Stimulated activated CD4-positive, alpha-beta T cell treated with anti-CD3 and anti-CD28 coated beads, Interleukin-2, amount 100 ng/mL, for 4 hours (primary cell): Measurements from ENCODE around the gene FRMD6.
"Not testable (repeated sequence)": the region's sequence is repeated elsewhere in the genome, so short reads cannot be mapped to it uniquely, and the experiment has no call there.

Experiments
- DNase-seq: peaks from one replicate; pipeline ENCODE4 v3.0.0-alpha.2; 2020; ENCODE audit warnings: low read depth

The FRMD6 gene

GRCh38 chr14:51630987-51631386 lies 20.7 kb upstream of the FRMD6 start:
- DNase-seq = no peak

- DNase-seq = not testable (repeated sequence)
These were observed 18.4 kb upstream of the FRMD6 start for GRCh38 chr14:51633298-51633697.

GRCh38 chr14:51636109-51636508 lies 15.6 kb upstream of the FRMD6 start:
- no peak for DNase-seq

GRCh38 chr14:51638071-51638944 lies 13.4 kb upstream of the FRMD6 start:
- no peak for DNase-seq

- DNase-seq = no peak
These were observed 11.9 kb upstream of the FRMD6 start for GRCh38 chr14:51639668-51640316.

GRCh38 chr14:51643140-51643539 lies 8.6 kb upstream of the FRMD6 start:
- no peak for DNase-seq

DNA sequence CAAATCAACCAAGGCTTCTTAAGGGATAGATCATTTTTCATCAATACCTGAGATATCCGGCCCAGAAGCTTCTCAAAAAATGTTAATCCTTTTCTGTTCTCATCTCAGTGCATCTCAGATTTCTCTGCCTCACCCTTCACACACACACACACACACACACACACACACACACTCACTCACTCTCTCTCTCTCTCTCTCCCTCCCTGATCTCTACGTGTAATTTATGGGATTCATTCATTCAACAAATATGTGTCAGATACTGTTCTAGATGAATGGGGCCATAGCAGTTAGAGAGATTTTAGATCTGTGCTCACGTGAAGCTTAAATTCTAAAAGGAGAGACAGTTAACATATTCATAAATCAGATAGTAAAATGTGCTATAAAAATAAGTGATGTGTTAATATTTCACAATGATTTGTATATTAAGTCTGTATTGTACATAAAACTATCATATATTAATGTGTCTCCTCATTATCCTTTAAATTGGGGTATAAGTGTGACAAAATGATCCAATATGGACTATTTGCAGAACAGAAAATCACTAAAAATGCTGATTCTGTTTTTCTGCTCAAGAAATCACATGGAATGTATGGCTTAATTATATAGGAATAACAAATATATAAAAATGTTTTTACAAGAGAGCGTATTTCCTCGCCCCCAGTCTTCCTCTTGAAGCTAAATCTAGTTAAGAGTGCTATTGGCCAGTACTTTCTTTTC lies 7.3 kb upstream of the FRMD6 start:
- no peak for DNase-seq

GRCh38 chr14:51648296-51648695 lies 3.4 kb upstream of the FRMD6 start:
- no peak for DNase-seq

DNA sequence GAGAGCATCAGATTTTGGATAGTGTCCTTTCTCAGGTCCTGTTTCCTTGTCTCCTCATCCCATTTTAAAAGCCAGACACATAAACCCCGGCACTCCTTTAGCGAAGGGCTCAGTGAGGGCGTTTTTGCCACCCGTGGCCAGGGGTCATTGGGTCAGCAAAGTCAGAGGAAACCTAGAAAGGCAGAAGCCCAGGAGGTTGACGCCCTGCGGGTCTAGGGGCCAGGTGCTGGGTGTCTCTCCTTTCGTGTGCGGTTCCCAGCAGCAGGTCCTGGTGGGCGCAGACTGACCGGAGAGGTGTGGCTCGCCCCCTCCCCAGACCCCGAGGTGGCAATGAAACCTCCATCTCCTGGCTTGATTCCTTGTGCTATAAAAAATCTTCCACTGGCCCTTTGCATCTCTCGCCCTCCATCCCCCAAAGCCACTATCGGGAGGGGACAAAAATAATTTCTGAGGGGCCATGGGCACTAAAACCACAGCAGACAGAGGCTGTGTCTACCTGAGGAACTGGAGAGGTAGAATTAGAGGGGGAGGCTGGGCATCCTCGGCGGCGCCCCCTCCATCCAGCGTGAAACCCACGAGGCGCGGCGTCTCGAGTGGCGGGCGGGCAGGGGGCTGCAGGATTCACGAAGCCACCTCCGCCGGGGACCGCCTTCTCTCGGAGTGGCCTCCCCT lies 858 bp upstream of the FRMD6 start:
- no peak for DNase-seq

DNA sequence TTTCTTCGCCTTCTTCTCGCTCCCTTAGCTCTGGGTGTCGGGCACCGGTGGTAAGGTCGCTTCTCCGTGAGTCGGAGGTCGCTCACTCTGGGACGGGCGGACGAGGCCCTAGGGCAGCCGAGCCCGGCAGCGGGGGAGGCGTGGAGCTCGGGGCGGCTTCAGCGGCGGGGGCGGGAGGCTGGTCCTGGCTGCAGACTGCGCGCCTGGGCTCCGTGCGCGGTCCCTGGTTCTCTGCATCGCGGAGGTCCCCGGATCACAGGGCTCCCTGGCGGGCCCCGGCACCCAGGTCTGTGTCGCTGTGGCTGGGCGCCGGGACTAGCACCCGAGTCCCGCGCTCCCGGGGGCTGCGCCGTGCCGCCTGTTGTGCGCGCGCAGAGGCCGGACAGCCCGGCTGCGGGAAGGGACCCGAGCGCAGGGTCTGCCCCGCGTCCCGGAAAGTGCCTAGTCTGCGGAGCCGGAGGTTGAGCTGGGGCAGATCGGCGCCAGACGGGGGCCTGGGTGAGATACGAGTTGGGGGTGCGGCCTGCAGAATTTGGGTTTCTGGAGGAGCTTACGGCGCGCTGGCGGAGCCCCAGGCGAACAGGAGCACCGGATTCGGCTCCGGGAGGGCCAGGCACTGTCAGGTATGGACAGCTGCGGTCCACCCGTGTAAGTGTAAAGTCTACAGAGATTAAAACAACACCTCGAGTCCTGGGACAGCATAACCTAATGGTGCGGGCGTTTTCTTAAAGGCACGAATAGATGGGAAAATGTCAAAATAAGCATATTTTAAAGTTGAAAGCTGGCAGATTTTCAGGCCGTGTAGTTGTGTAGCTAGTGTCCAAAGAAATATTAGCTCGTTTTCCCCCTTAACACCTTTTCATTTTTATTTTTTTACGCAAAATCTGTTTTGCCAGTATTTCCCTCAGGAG lies 713 bp downstream of the FRMD6 start:
- DNase-seq = no peak

DNA sequence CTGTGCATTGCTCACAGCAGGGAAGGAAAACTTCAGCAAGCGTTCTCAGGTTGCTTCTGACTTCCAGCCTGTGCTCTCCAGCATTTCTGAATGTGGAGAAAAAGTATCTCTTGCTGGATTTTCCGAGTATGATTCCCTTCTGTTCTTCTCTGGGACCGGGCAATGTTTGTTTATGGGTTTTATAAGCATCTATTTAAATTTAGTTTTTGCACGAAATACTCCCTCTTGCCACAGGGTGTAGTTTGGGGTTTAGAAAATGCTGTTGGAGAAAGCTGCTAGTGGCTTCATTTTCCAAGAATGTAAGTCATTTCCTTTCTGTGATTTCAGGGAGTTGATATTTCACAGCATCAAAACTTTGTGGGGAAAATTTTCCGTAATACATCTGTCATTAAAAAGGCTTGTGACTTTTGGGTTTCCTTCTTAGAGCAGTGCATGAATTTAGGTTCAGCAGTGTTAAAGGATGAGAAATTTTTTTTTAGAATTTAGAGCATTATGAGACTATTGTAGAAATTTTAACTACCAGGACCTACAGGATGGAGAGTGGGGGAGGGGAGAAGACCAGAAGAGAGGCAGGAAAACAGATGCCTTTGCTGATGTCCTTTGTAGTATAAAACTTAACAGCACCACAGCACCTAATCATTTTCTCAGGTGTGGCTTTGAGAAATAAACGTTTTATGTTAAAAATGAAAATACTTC lies 1.5 kb downstream of the FRMD6 start:
- DNase-seq = no peak

DNA sequence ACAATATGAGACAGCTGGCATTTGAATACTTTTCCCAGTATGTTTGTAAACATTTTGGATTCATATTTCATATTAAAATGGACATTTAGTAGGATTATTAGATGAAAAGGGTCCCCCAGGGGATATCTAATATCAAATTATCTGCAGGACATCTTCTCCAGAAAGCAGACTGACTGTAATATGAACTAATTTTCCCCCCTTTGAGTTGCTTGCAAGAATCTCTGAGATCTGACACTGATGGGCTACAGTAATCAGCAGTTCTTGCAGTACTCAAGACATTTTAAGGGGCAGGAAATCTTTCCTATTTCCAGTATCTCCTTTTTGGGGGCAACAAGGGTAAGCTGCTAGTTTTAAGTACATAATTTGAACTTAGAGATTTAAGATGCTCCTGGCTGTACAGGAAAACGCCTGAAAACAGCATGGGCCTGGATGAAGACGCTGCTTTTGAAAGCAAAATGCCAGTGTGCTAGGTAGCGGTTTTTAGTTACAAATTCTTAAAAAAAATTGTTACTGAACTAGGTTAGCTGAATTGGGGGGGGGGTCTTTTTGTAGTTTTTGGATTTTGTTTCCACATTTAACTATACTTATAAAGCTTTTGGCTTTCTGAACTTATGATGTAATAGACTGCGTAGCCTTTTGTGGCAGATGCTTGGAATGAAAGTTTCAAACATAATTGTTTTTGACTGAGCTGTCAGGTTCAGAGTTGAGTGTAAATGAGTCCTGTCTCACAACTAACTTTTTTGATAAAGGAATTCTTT lies 2.2 kb downstream of the FRMD6 start:
- DNase-seq = no peak

- DNase-seq = no peak
These were observed 2.8 kb downstream of the FRMD6 start for GRCh38 chr14:51654533-51654845.

GRCh38 chr14:51657762-51658161 lies 6.1 kb downstream of the FRMD6 start:
- DNase-seq = no peak

DNA sequence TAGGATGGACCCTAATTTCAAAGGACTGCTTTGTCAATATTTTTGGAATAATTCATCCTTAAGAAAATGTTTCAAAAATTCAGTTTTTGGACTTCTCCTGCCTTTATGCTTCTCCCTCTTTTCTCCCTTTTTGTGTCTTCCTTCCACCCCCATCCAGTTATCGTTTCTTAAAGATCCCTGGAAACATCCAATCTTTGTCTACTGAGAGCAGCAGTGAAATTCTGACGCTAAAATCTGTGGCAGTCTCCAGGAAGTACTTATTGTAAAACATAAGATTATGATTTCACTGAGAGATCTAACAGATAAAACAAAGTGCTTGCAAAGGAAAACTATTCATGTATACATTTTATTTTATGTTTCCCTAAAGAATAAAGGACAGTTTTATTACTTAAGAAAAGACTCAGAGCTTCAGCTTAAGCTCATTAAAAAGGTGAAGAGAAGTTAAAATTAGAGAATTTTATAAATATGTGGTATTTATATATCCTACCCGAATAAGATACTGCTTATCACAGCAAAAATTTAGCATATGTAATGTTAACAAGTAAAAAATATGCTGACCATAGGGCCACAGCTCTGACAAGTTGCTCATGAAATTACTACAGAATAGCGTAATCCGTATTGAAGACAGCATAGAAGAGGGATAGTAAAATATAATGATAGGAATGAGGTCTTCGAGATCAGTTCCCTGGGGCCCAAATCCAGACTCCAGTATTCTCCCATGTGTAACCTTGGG lies 6.9 kb downstream of the FRMD6 start:
- no peak for DNase-seq

DNA sequence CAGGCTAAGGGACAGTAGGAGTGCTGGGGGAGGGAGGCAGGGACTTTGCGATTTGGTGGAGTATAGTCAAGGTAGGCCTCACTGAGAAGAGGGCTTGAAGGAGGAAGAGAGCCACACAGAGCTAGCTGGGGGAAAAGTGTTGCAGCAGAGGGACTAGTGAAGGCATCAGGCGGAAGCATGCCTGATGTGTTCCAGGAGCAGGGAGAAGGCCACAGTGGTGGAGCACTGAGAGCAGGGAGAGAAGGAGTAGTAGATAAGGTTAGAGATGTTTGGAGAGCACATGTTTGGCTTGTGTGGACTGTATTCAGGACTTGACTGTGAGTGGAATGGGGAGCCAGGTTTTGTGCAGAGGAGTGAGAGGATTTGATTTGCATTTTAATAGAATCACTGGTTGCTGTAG lies 9.0 kb downstream of the FRMD6 start:
- no peak for DNase-seq

GRCh38 chr14:51661504-51661903 lies 9.8 kb downstream of the FRMD6 start:
- DNase-seq = no peak

DNA sequence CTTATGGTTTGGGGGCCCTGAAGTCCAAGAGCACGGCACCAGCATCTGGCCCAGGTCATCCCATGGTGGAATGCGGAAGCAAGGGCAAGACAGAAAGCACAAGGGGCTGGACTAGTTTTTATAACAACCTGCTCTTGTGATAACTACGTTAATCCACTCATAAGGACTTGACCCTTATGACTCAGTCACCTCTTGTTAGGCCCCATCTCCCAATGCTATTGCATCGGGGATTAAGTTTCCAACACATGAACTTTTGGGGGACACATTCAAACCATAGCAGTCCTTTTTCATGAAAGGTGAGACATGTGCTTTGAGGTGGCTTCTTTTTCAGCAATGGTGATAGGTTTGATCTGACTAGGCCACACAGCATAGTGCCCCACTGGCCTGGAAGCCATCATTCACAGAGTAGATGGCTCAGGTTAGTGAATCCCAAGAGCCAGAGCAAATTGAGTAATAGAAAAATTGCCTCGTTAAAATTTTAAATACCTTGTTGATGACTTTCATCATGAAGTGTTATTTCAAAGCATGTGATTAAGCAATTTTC lies 12.1 kb downstream of the FRMD6 start:
- DNase-seq = no peak

GRCh38 chr14:51666070-51666469 lies 14.4 kb downstream of the FRMD6 start:
- DNase-seq = no peak
